Breast epithelium (tissue), 3 donors: ENCODE measurements around the gene RNF123.

ENCODE experiments used
- CTCF ChIP-seq, 3 donors: fragments of 450-650 bp; IDR thresholded peaks; one replicate each; pipeline ENCODE4 v1.5.1; 2016 to 2017; ENCODE audit warnings: antibody characterized with exemption in 3 of 3, mild to moderate bottlenecking in 3 of 3, moderate library complexity in 3 of 3
- POLR2A ChIP-seq: fragments of 450-650 bp; IDR thresholded peaks from one replicate; pipeline ENCODE4 v1.6.1; 2016; ENCODE audit warnings: antibody characterized with exemption, mild to moderate bottlenecking, moderate library complexity

- TF ChIP-seq CTCF (IDR thresholded peaks at IDR 0.05) (no peak), POLR2A (no peak)
Measured at GRCh38 chr3:49763981-49764380, 74.6 kb downstream of the RNF123 start.
